Panc1 (cell line): ENCODE measurements around the gene PNMA6F. TPM values are rescaled to one million over a fixed set of nuclear protein-coding genes. Genes with fewer than 3 reads are reported as not detected.

Experiments used
- ATAC-seq: fragments of 200-7000 bp; cut with Tn5 transposase; 2 replicates; pipeline ENCODE4 v1.9.1; 2020; ENCODE audit warnings: mild to moderate bottlenecking, moderate library complexity
- BruUV-seq: library from RNA; stranded (reverse); fragments of 400-500 nt; replicated peaks from 2 replicates; lab custom pipeline; 2021; lab: Mats Ljungman, UMichigan
- CTCF ChIA-PET: fragments of 300-600 bp; sonication (Branson Sonifier 250); formaldehyde crosslinking; loops from one replicate; lab custom pipeline; 2022; ENCODE audit warnings: antibody characterized with exemption; lab: Charles Lee
- POLR2A ChIA-PET: fragments of 300-600 bp; sonication (Branson Sonifier 250); formaldehyde crosslinking; loops from one replicate; lab custom pipeline; 2022; ENCODE audit warnings: antibody characterized with exemption; lab: Charles Lee
- DNase-seq: peaks from one replicate; pipeline ENCODE4 v3.0.0-alpha.2; 2010; ENCODE audit warnings: low read depth, low spot score
- H3K27ac ChIP-seq: 2 replicates; pipeline ENCODE4 v1.5.1; 2011; ENCODE audit warnings: mild to moderate bottlenecking, low read length, inconsistent platforms
- H3K27me3 ChIP-seq: fragments of 200-500 bp; sonication (Bioruptor generic); 2 replicates; pipeline ENCODE4 v1.6.0; 2014; ENCODE audit warnings: low read length, inconsistent platforms; ENCODE audit not compliant: control insufficient read depth, insufficient read depth
- H3K36me3 ChIP-seq: fragments of 200-500 bp; sonication (Bioruptor generic); 2 replicates; pipeline ENCODE4 v1.5.1; 2014; ENCODE audit warnings: inconsistent platforms, mild to moderate bottlenecking, low read length, moderate library complexity; ENCODE audit not compliant: control insufficient read depth, insufficient read depth
- H3K4me1 ChIP-seq: 2 replicates; pipeline ENCODE4 v1.5.1; 2011; ENCODE audit warnings: inconsistent platforms, mild to moderate bottlenecking, low read length, moderate library complexity; ENCODE audit not compliant: control insufficient read depth, insufficient read depth
- H3K4me3 ChIP-seq, 2 experiments: 2 replicates each; pipeline ENCODE4 v1.5.1; 2011 to 2012; ENCODE audit warnings: low read depth in 2 of 2, low read length in 2 of 2, mild to moderate bottlenecking in 2 of 2, inconsistent platforms in 1 of 2, moderate library complexity in 1 of 2
- H3K9me3 ChIP-seq: fragments of 200-500 bp; sonication (Bioruptor generic); 2 replicates; pipeline ENCODE4 v1.5.1; 2014; ENCODE audit warnings: low read depth, mild to moderate bottlenecking, inconsistent platforms, low read length, moderate library complexity; ENCODE audit not compliant: control insufficient read depth, insufficient read depth
- POLR2AphosphoS5 ChIP-seq: IDR thresholded peaks from 2 replicates; pipeline ENCODE4 v1.6.1; 2012; ENCODE audit warnings: mild to moderate bottlenecking, low read depth, low read length, moderate library complexity
- SIN3A ChIP-seq: IDR thresholded peaks from 2 replicates; pipeline ENCODE4 v1.6.1; 2012; ENCODE audit warnings: low read depth, mild to moderate bottlenecking, low read length, moderate library complexity, borderline replicate concordance; ENCODE audit not compliant: insufficient read depth
- TCF7L2 ChIP-seq: IDR thresholded peaks from 2 replicates; pipeline ENCODE4 v1.6.1; 2011; ENCODE audit warnings: mild to moderate bottlenecking, low read depth, low read length, inconsistent platforms
- in situ Hi-C: cut with HindIII; loops from 2 replicates; pipeline ENCODE4 v1.10.0; 2016; ENCODE audit warnings: low sequenced_read_pairs, low pct_unique_long_range_greater_than_20kb
- intact Hi-C: fragments of 100-400 bp; cut with micrococcal nuclease; formaldehyde crosslinking; loops from one replicate; pipeline ENCODE4 v1.10.0; 2022; ENCODE audit not compliant: unreplicated experiment
- total RNA-seq: library from RNA; stranded (reverse); gene quantifications from one replicate; pipeline ENCODE4 v1.2.1, GENCODE V29; 2021; ENCODE audit not compliant: unreplicated experiment
- TF ChIP-seq, protein P1 (sequence below): fragments of 450-650 bp; IDR thresholded peaks from 2 replicates; pipeline ENCODE4 v1.5.1; 2017; ENCODE audit warnings: mild to moderate bottlenecking
- TF ChIP-seq, protein P2 (sequence below), 2 experiments: IDR thresholded peaks; 2 replicates each; pipeline ENCODE4 v1.6.1; 2011 to 2012; ENCODE audit warnings: low read depth in 2 of 2, control low read depth in 1 of 2, low read length in 1 of 2, mild to moderate bottlenecking in 1 of 2, moderate library complexity in 1 of 2; ENCODE audit not compliant: insufficient read depth in 1 of 2

PNMA6F gene
- total RNA-seq, 1 experiment from 2014 or later = not detected

DNA sequence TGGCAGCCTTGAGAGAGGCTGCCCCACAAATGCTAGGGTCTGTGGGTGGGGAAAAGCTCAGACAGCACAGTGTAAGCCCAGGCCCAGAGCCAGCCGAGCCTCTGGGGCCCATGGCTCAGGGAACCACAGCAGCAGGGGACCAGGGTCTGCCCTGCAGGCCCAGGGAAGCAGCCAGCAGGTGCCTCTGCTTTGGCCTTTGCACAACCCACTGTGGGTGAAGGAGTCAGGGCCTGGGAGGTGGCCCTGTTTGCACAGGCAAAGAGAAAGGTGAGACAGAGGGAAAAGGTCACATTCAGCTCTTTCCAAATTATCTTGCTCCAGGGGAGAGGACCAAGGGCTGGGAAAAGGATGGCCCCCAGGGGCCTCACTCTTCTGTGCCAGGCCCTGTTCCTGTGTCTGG lies 8.7 kb downstream of the PNMA6F start:
- in situ Hi-C loops = no loop called here
- Histone ChIP-seq H3K9me3 (no peaks in the 10 kb centered on the region), H3K27me3 (no peaks in the 10 kb centered on the region; the same call in 1 of the 2 replicates), H3K27ac (no peak overlapping the region), H3K4me3 (no peak overlapping the region), H3K36me3 (no peaks in the 10 kb centered on the region), H3K4me1 (no peaks in the 10 kb centered on the region)
- DNase-seq = no peak
- POLR2A ChIA-PET = no interaction called here
- intact Hi-C loops = no loop called here
- no peak for ATAC-seq
- CTCF ChIA-PET = no interaction called here
- TF ChIP-seq POLR2AphosphoS5 = no peak
- TF ChIP-seq SIN3A = no peak
- TF ChIP-seq, protein P1, sequence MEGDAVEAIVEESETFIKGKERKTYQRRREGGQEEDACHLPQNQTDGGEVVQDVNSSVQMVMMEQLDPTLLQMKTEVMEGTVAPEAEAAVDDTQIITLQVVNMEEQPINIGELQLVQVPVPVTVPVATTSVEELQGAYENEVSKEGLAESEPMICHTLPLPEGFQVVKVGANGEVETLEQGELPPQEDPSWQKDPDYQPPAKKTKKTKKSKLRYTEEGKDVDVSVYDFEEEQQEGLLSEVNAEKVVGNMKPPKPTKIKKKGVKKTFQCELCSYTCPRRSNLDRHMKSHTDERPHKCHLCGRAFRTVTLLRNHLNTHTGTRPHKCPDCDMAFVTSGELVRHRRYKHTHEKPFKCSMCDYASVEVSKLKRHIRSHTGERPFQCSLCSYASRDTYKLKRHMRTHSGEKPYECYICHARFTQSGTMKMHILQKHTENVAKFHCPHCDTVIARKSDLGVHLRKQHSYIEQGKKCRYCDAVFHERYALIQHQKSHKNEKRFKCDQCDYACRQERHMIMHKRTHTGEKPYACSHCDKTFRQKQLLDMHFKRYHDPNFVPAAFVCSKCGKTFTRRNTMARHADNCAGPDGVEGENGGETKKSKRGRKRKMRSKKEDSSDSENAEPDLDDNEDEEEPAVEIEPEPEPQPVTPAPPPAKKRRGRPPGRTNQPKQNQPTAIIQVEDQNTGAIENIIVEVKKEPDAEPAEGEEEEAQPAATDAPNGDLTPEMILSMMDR = no peak
- TF ChIP-seq, protein P2, sequence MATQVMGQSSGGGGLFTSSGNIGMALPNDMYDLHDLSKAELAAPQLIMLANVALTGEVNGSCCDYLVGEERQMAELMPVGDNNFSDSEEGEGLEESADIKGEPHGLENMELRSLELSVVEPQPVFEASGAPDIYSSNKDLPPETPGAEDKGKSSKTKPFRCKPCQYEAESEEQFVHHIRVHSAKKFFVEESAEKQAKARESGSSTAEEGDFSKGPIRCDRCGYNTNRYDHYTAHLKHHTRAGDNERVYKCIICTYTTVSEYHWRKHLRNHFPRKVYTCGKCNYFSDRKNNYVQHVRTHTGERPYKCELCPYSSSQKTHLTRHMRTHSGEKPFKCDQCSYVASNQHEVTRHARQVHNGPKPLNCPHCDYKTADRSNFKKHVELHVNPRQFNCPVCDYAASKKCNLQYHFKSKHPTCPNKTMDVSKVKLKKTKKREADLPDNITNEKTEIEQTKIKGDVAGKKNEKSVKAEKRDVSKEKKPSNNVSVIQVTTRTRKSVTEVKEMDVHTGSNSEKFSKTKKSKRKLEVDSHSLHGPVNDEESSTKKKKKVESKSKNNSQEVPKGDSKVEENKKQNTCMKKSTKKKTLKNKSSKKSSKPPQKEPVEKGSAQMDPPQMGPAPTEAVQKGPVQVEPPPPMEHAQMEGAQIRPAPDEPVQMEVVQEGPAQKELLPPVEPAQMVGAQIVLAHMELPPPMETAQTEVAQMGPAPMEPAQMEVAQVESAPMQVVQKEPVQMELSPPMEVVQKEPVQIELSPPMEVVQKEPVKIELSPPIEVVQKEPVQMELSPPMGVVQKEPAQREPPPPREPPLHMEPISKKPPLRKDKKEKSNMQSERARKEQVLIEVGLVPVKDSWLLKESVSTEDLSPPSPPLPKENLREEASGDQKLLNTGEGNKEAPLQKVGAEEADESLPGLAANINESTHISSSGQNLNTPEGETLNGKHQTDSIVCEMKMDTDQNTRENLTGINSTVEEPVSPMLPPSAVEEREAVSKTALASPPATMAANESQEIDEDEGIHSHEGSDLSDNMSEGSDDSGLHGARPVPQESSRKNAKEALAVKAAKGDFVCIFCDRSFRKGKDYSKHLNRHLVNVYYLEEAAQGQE (IDR thresholded peaks at IDR 0.05; ENCODE audit: insufficient read depth in 1 of 2, low read depth in 2 of 2, low read length in 1 of 2) = no peak
- no peak for TF ChIP-seq TCF7L2
- no TSS peak for BruUV-seq

GRCh38 chrX:153312041-153312440 lies 9.5 kb downstream of the PNMA6F start:
- in situ Hi-C loops = no loop called here
- POLR2A ChIA-PET = no interaction called here
- BruUV-seq = no TSS peak

More at GRCh38 chrX:153312041-153312440, 9.5 kb downstream of the PNMA6F start:
- DNase-seq (no peak), ATAC-seq (no peak)
- H3K9me3 ChIP-seq = no peaks in the 10 kb centered on the region
- no peak overlapping the region for H3K4me3 ChIP-seq
- no peaks in the 10 kb centered on the region for H3K4me1 ChIP-seq
- H3K27ac ChIP-seq = no peak overlapping the region
- intact Hi-C loops = no loop called here
- no peaks in the 10 kb centered on the region for H3K36me3 ChIP-seq
- H3K27me3 ChIP-seq = no peaks in the 10 kb centered on the region; the same call in 1 of the 2 replicates
- CTCF ChIA-PET = no interaction called here
- TF ChIP-seq TCF7L2 = no peak
- TF ChIP-seq, protein P1 = no peak
- TF ChIP-seq POLR2AphosphoS5 = no peak
- no peak for TF ChIP-seq SIN3A
- TF ChIP-seq, protein P2 (IDR thresholded peaks at IDR 0.05; ENCODE audit: insufficient read depth in 1 of 2, low read depth in 2 of 2, low read length in 1 of 2) = no peak
